Measurements from ENCODE around the gene DPP4.
"Not testable (repeated sequence)": the region's sequence is repeated elsewhere in the genome, so short reads cannot be mapped to it uniquely, and the experiment has no call there.

Gene DPP4

GRCh38 chr2:161980976-161981375 is 93.0 kb downstream of the DPP4 start:
- Histone ChIP-seq H3K9ac (ENCODE audit: low read depth, low read length) (no peak overlapping the region), H3K36me3 (ENCODE audit: insufficient read depth, low read depth, low read length) (no peaks in the 10 kb centered on the region), H3K27me3 (ENCODE audit: insufficient read depth, low read length) (no peaks in the 10 kb centered on the region), H3K27ac (ENCODE audit: low read length) (no peak overlapping the region), H3K4me3 (ENCODE audit: low read length) (no peak overlapping the region), H3K4me1 (ENCODE audit: insufficient read depth, low read length) (no peaks in the 10 kb centered on the region), H3K9me3 (ENCODE audit: insufficient read depth, low read depth, low read length) (no peaks in the 10 kb centered on the region)

- Histone ChIP-seq H3K36me3 (ENCODE audit: insufficient read depth, low read depth, low read length) (no peaks in the 10 kb centered on the region), H3K27ac (ENCODE audit: low read length) (no peak overlapping the region), H3K9ac (ENCODE audit: low read depth, low read length) (no peak overlapping the region), H3K4me3 (ENCODE audit: low read length) (no peak overlapping the region), H3K4me1 (ENCODE audit: insufficient read depth, low read length) (no peaks in the 10 kb centered on the region), H3K27me3 (ENCODE audit: insufficient read depth, low read length) (no peaks in the 10 kb centered on the region), H3K9me3 (ENCODE audit: insufficient read depth, low read depth, low read length) (no peaks in the 10 kb centered on the region)
Observed at GRCh38 chr2:161979490-161979889, 94.5 kb downstream of the DPP4 start.

- not testable (repeated sequence) for H3K4me1 ChIP-seq (ENCODE audit: insufficient read depth, low read length); H3K27ac ChIP-seq (ENCODE audit: low read length); H3K9me3 ChIP-seq (ENCODE audit: insufficient read depth, low read depth, low read length); H3K4me3 ChIP-seq (ENCODE audit: low read length); H3K9ac ChIP-seq (ENCODE audit: low read depth, low read length); H3K36me3 ChIP-seq (ENCODE audit: insufficient read depth, low read depth, low read length); H3K27me3 ChIP-seq (ENCODE audit: insufficient read depth, low read length)
Observed at GRCh38 chr2:161977926-161978325, 96.1 kb downstream of the DPP4 start.

GRCh38 chr2:161976917-161977316 is 97.1 kb downstream of the DPP4 start:
- H3K27ac ChIP-seq (ENCODE audit: low read length) = no peak overlapping the region
- no peak overlapping the region for H3K9ac ChIP-seq (ENCODE audit: low read depth, low read length)
- no peak overlapping the region for H3K4me3 ChIP-seq (ENCODE audit: low read length)
- H3K36me3 ChIP-seq (ENCODE audit: insufficient read depth, low read depth, low read length) = no peaks in the 10 kb centered on the region
- H3K27me3 ChIP-seq (ENCODE audit: insufficient read depth, low read length) = no peaks in the 10 kb centered on the region
- no peaks in the 10 kb centered on the region for H3K4me1 ChIP-seq (ENCODE audit: insufficient read depth, low read length)
- H3K9me3 ChIP-seq (ENCODE audit: insufficient read depth, low read depth, low read length) = no peaks in the 10 kb centered on the region

- no peaks in the 10 kb centered on the region for H3K27me3 ChIP-seq (ENCODE audit: insufficient read depth, low read length)
- H3K9me3 ChIP-seq (ENCODE audit: insufficient read depth, low read depth, low read length) = no peaks in the 10 kb centered on the region
- H3K36me3 ChIP-seq (ENCODE audit: insufficient read depth, low read depth, low read length) = no peaks in the 10 kb centered on the region
- no peak overlapping the region for H3K9ac ChIP-seq (ENCODE audit: low read depth, low read length)
- no peaks in the 10 kb centered on the region for H3K4me1 ChIP-seq (ENCODE audit: insufficient read depth, low read length)
- no peak overlapping the region for H3K4me3 ChIP-seq (ENCODE audit: low read length)
- no peak overlapping the region for H3K27ac ChIP-seq (ENCODE audit: low read length)
Observed at GRCh38 chr2:161976295-161976694, 97.7 kb downstream of the DPP4 start.

- Histone ChIP-seq H3K27ac (ENCODE audit: low read length) (no peak overlapping the region), H3K4me1 (ENCODE audit: insufficient read depth, low read length) (no peaks in the 10 kb centered on the region; the same call in 1 of the 2 replicates), H3K4me3 (ENCODE audit: low read length) (no peak overlapping the region), H3K9me3 (ENCODE audit: insufficient read depth, low read depth, low read length) (no peaks in the 10 kb centered on the region), H3K27me3 (ENCODE audit: insufficient read depth, low read length) (no peaks in the 10 kb centered on the region), H3K36me3 (ENCODE audit: insufficient read depth, low read depth, low read length) (no peaks in the 10 kb centered on the region), H3K9ac (ENCODE audit: low read depth, low read length) (no peak overlapping the region)
Observed at GRCh38 chr2:161975813-161976160, 98.2 kb downstream of the DPP4 start.

- no peaks in the 10 kb centered on the region for H3K36me3 ChIP-seq (ENCODE audit: insufficient read depth, low read depth, low read length)
Observed at GRCh38 chr2:161975062-161975812, 98.8 kb downstream of the DPP4 start.

GRCh38 chr2:161974461-161974860 is 99.6 kb downstream of the DPP4 start:
- Histone ChIP-seq H3K36me3 (ENCODE audit: insufficient read depth, low read depth, low read length) (no peaks in the 10 kb centered on the region), H3K4me3 (ENCODE audit: low read length) (no peak overlapping the region), H3K9me3 (ENCODE audit: insufficient read depth, low read depth, low read length) (no peaks in the 10 kb centered on the region), H3K27ac (ENCODE audit: low read length) (no peak overlapping the region), H3K4me1 (ENCODE audit: insufficient read depth, low read length) (no peaks in the 10 kb centered on the region; the same call in 1 of the 2 replicates), H3K27me3 (ENCODE audit: insufficient read depth, low read length) (no peaks in the 10 kb centered on the region), H3K9ac (ENCODE audit: low read depth, low read length) (no peak overlapping the region)

More at GRCh38 chr2:161975062-161975812, 98.8 kb downstream of the DPP4 start:
- Histone ChIP-seq H3K9me3 (ENCODE audit: insufficient read depth, low read depth, low read length) (no peaks in the 10 kb centered on the region), H3K4me3 (ENCODE audit: low read length) (no peak overlapping the region), H3K9ac (ENCODE audit: low read depth, low read length) (no peak overlapping the region), H3K27ac (ENCODE audit: low read length) (no peak overlapping the region), H3K27me3 (ENCODE audit: insufficient read depth, low read length) (no peaks in the 10 kb centered on the region), H3K4me1 (ENCODE audit: insufficient read depth, low read length) (no peaks in the 10 kb centered on the region; the same call in 1 of the 2 replicates)

GRCh38 chr2:161972866-161973265 is 101.1 kb downstream of the DPP4 start:
- Histone ChIP-seq H3K4me1 (ENCODE audit: insufficient read depth, low read length) (no peaks in the 10 kb centered on the region; the same call in 1 of the 2 replicates), H3K36me3 (ENCODE audit: insufficient read depth, low read depth, low read length) (no peaks in the 10 kb centered on the region), H3K9ac (ENCODE audit: low read depth, low read length) (no peak overlapping the region), H3K27ac (ENCODE audit: low read length) (no peak overlapping the region), H3K4me3 (ENCODE audit: low read length) (no peak overlapping the region), H3K9me3 (ENCODE audit: insufficient read depth, low read depth, low read length) (no peaks in the 10 kb centered on the region), H3K27me3 (ENCODE audit: insufficient read depth, low read length) (no peaks in the 10 kb centered on the region)

- no peak overlapping the region for H3K27ac ChIP-seq (ENCODE audit: low read length)
- no peak overlapping the region for H3K9ac ChIP-seq (ENCODE audit: low read depth, low read length)
- no peak overlapping the region for H3K4me3 ChIP-seq (ENCODE audit: low read length)
- H3K9me3 ChIP-seq (ENCODE audit: insufficient read depth, low read depth, low read length) = no peaks in the 10 kb centered on the region
- H3K36me3 ChIP-seq (ENCODE audit: insufficient read depth, low read depth, low read length) = no peaks in the 10 kb centered on the region
- H3K27me3 ChIP-seq (ENCODE audit: insufficient read depth, low read length) = no peaks in the 10 kb centered on the region
- H3K4me1 ChIP-seq (ENCODE audit: insufficient read depth, low read length) = no peaks in the 10 kb centered on the region; the same call in 1 of the 2 replicates
Observed at GRCh38 chr2:161972232-161972631, 101.8 kb downstream of the DPP4 start.

GRCh38 chr2:161971551-161971950 is 102.5 kb downstream of the DPP4 start:
- H3K36me3 ChIP-seq (ENCODE audit: insufficient read depth, low read depth, low read length) = no peaks in the 10 kb centered on the region
- no peaks in the 10 kb centered on the region for H3K27me3 ChIP-seq (ENCODE audit: insufficient read depth, low read length)
- H3K27ac ChIP-seq (ENCODE audit: low read length) = no peak overlapping the region
- H3K9ac ChIP-seq (ENCODE audit: low read depth, low read length) = no peak overlapping the region
- no peak overlapping the region for H3K4me3 ChIP-seq (ENCODE audit: low read length)
- no peaks in the 10 kb centered on the region for H3K9me3 ChIP-seq (ENCODE audit: insufficient read depth, low read depth, low read length)
- H3K4me1 ChIP-seq (ENCODE audit: insufficient read depth, low read length) = no peaks in the 10 kb centered on the region; the same call in 1 of the 2 replicates

- Histone ChIP-seq H3K27me3 (ENCODE audit: insufficient read depth, low read length) (no peaks in the 10 kb centered on the region), H3K36me3 (ENCODE audit: insufficient read depth, low read depth, low read length) (no peaks in the 10 kb centered on the region), H3K9ac (ENCODE audit: low read depth, low read length) (no peak overlapping the region), H3K4me3 (ENCODE audit: low read length) (no peak overlapping the region), H3K27ac (ENCODE audit: low read length) (no peak overlapping the region), H3K4me1 (ENCODE audit: insufficient read depth, low read length) (no peaks in the 10 kb centered on the region; the same call in 1 of the 2 replicates), H3K9me3 (ENCODE audit: insufficient read depth, low read depth, low read length) (no peaks in the 10 kb centered on the region)
Observed at GRCh38 chr2:161969159-161969558, 104.9 kb downstream of the DPP4 start.

Data from iPS-20b (cell line).